OCI-LY1 (cell line): ENCODE results near the gene SLC44A3.

Experiments
- H2AFZ ChIP-seq: fragments of 200-600 bp; sonication (generic), shearing (Covaris generic); 2 replicates; pipeline ENCODE4 v1.6.0; 2014; ENCODE audit warnings: antibody characterized with exemption, mild to moderate bottlenecking, low read length
- H3F3A ChIP-seq: fragments of 200-600 bp; sonication (generic), shearing (Covaris generic); 2 replicates; pipeline ENCODE4 v1.6.0; 2014; ENCODE audit warnings: mild to moderate bottlenecking, antibody characterized with exemption, low read length, moderate library complexity; ENCODE audit not compliant: insufficient read depth
- H3K27ac ChIP-seq: fragments of 200-600 bp; sonication (generic); 2 replicates; pipeline ENCODE4 v1.5.1; 2014; ENCODE audit warnings: low read length, mixed run types, mild to moderate bottlenecking, low read depth; ENCODE audit not compliant: poor library complexity, severe bottlenecking
- H3K27me3 ChIP-seq: fragments of 200-600 bp; sonication (generic); 2 replicates; pipeline ENCODE4 v1.6.0; 2014; ENCODE audit warnings: antibody characterized with exemption, mild to moderate bottlenecking, low read length, moderate library complexity; ENCODE audit not compliant: insufficient read depth
- H3K36me3 ChIP-seq: fragments of 200-600 bp; sonication (generic); 2 replicates; pipeline ENCODE4 v1.6.1; 2014; ENCODE audit warnings: mild to moderate bottlenecking, antibody characterized with exemption, low read length, moderate library complexity, mixed read lengths; ENCODE audit not compliant: insufficient read depth
- H3K4me1 ChIP-seq: fragments of 200-600 bp; sonication (generic); 2 replicates; pipeline ENCODE4 v1.5.1; 2014; ENCODE audit warnings: mild to moderate bottlenecking, low read length, moderate library complexity; ENCODE audit not compliant: insufficient read depth, severe bottlenecking
- H3K4me2 ChIP-seq: fragments of 200-600 bp; sonication (generic), shearing (Covaris generic); 2 replicates; pipeline ENCODE4 v1.6.1; 2014; ENCODE audit warnings: low read length
- H3K4me3 ChIP-seq: fragments of 200-600 bp; sonication (generic); 2 replicates; pipeline ENCODE4 v1.5.1; 2014; ENCODE audit warnings: low read length, low read depth, mild to moderate bottlenecking, mixed read lengths; ENCODE audit not compliant: poor library complexity, severe bottlenecking
- H3K79me2 ChIP-seq: fragments of 200-600 bp; shearing (Covaris generic); 2 replicates; pipeline ENCODE4 v1.6.1; 2016; ENCODE audit warnings: mixed run types, low read length, mixed read lengths; ENCODE audit not compliant: insufficient read depth
- H3K9ac ChIP-seq: fragments of 200-600 bp; sonication (generic), shearing (Covaris generic); 2 replicates; pipeline ENCODE4 v1.6.1; 2014; ENCODE audit warnings: mild to moderate bottlenecking, low read length, mixed read lengths
- H3K9me2 ChIP-seq: fragments of 200-600 bp; sonication (generic), shearing (Covaris generic); 2 replicates; pipeline ENCODE4 v1.6.1; 2014; ENCODE audit warnings: low read depth, mild to moderate bottlenecking, low read length, mixed read lengths
- H3K9me3 ChIP-seq: fragments of 200-600 bp; shearing (Covaris generic); 2 replicates; pipeline ENCODE4 v1.6.1; 2014; ENCODE audit warnings: low read length, mixed read lengths
- H4K20me1 ChIP-seq: fragments of 200-600 bp; sonication (generic), shearing (Covaris generic); 2 replicates; pipeline ENCODE4 v1.6.0; 2016; ENCODE audit warnings: mild to moderate bottlenecking, low read length; ENCODE audit not compliant: insufficient read depth
- CTCF ChIP-seq: fragments of 200-600 bp; sonication (generic), shearing (Covaris generic); IDR thresholded peaks from 2 replicates; pipeline ENCODE4 v1.5.1; 2017; ENCODE audit warnings: mild to moderate bottlenecking, antibody characterized with exemption, low read length, moderate library complexity, mixed read lengths
- EZH2 ChIP-seq: fragments of 200-600 bp; sonication (generic), shearing (Covaris generic); IDR thresholded peaks from 2 replicates; pipeline ENCODE4 v1.8.0; 2017; ENCODE audit warnings: borderline replicate concordance, mixed run types, mild to moderate bottlenecking, antibody characterized with exemption, low read length, moderate library complexity, mixed read lengths

The SLC44A3 gene

GRCh38 chr1:94905207-94905606, 85.0 kb downstream of the SLC44A3 start:
- Histone ChIP-seq H3K4me1 (no peaks in the 10 kb centered on the region), H3K4me2 (no peak overlapping the region), H3K9me2 (no peaks in the 10 kb centered on the region), H3K79me2 (no peaks in the 10 kb centered on the region), H3K9me3 (no peaks in the 10 kb centered on the region), H3K27ac (no peak overlapping the region), H3K9ac (no peak overlapping the region), H2AFZ (no peak overlapping the region), H4K20me1 (no peaks in the 10 kb centered on the region), H3K27me3 (no peaks in the 10 kb centered on the region; the same call in 1 of the 2 replicates), H3F3A (no peaks in the 10 kb centered on the region), H3K4me3 (no peak overlapping the region), H3K36me3 (no peaks in the 10 kb centered on the region)
- TF ChIP-seq CTCF: no peak

DNA sequence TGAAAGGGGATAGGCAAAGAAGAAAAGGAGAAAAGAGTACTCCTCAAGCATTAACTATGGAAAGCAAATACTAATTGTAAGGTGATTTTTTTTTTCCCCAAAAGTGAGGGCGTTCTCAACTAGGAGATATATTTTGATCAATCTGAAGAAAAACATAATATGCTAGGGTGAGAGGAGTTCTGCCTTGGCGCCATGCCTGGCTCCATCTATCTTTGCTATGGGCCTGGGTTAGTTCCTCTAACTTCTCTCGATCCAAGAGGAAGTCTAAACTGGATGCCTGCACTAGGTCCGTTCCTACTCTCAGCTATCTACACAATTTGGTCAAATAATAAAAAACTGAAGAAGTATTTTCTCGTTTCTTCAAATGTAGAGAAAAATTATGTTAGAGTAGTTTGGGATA, 86.2 kb downstream of the SLC44A3 start:
- Histone ChIP-seq H3K36me3 (no peaks in the 10 kb centered on the region), H3K9me2 (no peaks in the 10 kb centered on the region), H3K79me2 (no peaks in the 10 kb centered on the region), H3K4me1 (no peaks in the 10 kb centered on the region), H3K9ac (no peak overlapping the region), H3K27me3 (no peaks in the 10 kb centered on the region; the same call in 1 of the 2 replicates), H3F3A (no peaks in the 10 kb centered on the region), H4K20me1 (no peaks in the 10 kb centered on the region), H3K27ac (no peak overlapping the region), H3K4me2 (no peak overlapping the region), H3K9me3 (no peaks in the 10 kb centered on the region), H3K4me3 (no peak overlapping the region), H2AFZ (no peak overlapping the region)
- TF ChIP-seq EZH2 (no peak), CTCF (no peak)

DNA sequence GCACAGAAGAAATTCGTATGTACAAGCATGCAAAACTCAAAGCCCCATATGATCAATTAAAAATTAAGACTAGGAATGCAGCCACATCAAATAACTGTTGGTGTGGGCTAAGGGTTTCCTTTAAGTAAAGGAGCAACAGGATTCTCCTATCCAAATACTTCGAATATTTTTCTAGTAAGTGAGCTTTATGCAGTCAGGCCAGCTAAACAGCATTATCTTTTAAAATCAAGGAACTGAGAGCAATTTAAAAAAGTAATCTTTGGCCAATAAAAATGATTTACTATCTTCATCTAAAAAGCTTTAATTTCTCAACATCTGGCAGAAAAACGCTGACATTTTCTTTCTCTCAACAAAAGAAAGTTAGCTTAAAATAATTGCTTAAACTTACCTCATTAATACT, 87.0 kb downstream of the SLC44A3 start:
- no peak overlapping the region for H3K9ac ChIP-seq
- no peaks in the 10 kb centered on the region for H3K9me3 ChIP-seq
- no peaks in the 10 kb centered on the region for H3K36me3 ChIP-seq
- H3K4me2 ChIP-seq: no peak overlapping the region
- no peaks in the 10 kb centered on the region for H3K79me2 ChIP-seq
- no peak overlapping the region for H2AFZ ChIP-seq
- H3K4me1 ChIP-seq: no peaks in the 10 kb centered on the region
- no peak for TF ChIP-seq EZH2
- TF ChIP-seq CTCF: no peak
- H3K4me3 ChIP-seq: no peak overlapping the region
- no peak overlapping the region for H3K27ac ChIP-seq
- H3K27me3 ChIP-seq: no peaks in the 10 kb centered on the region; the same call in 1 of the 2 replicates
- H3F3A ChIP-seq: no peaks in the 10 kb centered on the region
- no peaks in the 10 kb centered on the region for H4K20me1 ChIP-seq
- H3K9me2 ChIP-seq: no peaks in the 10 kb centered on the region
